GM23338 (cell line): ENCODE measurements around the gene THTPA.

Experiments
- EZH2 ChIP-seq: fragments of 200-600 bp; sonication (generic); IDR thresholded peaks from one replicate; pipeline ENCODE4 v1.8.0; 2017; ENCODE audit warnings: antibody characterized with exemption, mild to moderate bottlenecking, low read depth; ENCODE audit not compliant: unreplicated experiment
- JUNB ChIP-seq: IDR thresholded peaks from one replicate; pipeline ENCODE4 v1.6.1; 2016; ENCODE audit warnings: antibody characterized with exemption; ENCODE audit not compliant: unreplicated experiment

DNA sequence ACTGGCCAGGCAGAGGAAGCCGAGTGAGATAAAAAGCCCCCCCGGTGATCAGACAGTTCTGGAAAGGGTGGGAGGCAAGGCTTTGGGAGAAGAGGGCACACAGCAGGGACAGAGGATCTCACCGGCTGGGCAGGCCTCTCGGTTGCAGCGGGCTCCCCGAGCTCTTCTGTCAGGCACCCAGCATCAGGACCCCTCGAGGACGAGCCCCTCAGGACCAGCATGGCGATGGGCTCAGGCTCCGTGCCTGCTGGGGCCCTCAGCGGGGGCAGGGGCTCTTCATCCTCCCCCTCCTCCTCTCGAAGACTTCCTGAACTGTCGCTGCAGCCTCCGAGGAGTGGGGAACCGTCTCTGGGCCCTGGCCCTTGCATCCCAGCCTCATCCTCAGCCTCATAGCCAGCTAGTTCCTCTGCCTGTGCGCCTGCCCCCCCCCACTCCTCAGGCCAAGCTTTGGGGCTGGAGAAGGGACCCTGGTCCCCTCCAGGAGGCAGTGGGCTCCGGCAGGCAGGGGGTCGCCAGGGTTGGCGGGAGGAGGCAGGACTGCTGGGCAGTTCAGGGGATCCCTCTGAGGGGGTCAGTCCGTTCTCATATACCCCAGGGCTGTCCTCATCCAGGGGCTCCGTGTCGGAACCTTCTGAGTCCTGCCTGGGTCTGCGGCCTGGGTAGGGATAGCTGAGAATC lies 14.9 kb downstream of the THTPA start:
- no peak for TF ChIP-seq EZH2
- no peak for TF ChIP-seq JUNB
